ENCODE results near the gene PARP9. TPM values are rescaled to one million over a fixed set of nuclear protein-coding genes. Genes with fewer than 3 reads are reported as not detected.

Gene PARP9
- total RNA-seq, 3 donors from 2014 or later (not counting 1 experiment from before 2014, with no cell fraction given), result 23.8 to 41.1 (median 38.5) TPM

- peaks cover 19% of the 10 kb centered on the region for H3K36me3 Mint-ChIP-seq
- ATAC-seq (peak in 2 of 3 donors; percentile 33 to 43), DNase-seq (no peak)
- peak overlapping the region; percentile 99 for H3K4me3 Mint-ChIP-seq
- Histone ChIP-seq H3K4me3 (ENCODE audit: low read length) (peak overlapping the region; percentile 93), H3K4me1 (ENCODE audit: control insufficient read depth, insufficient read depth, low read length) (peaks cover 19% of the 10 kb centered on the region), H3K9me3 (ENCODE audit: control insufficient read depth, insufficient read depth, low read length) (peaks cover 8% of the 10 kb centered on the region), H3K27ac (ENCODE audit: low read length) (peak overlapping the region; percentile 89), H3K36me3 (ENCODE audit: control insufficient read depth, insufficient read depth, low read length) (peaks cover 8% of the 10 kb centered on the region), H3K27me3 (ENCODE audit: control insufficient read depth, insufficient read depth, low read length) (no peaks in the 10 kb centered on the region)
- peaks cover 2 to 11% of the 10 kb centered on the region in 2 donors for H3K9me3 Mint-ChIP-seq
- TF ChIP-seq CTCF (IDR thresholded peaks at IDR 0.05), result no peak
- intact Hi-C loops (cut with micrococcal nuclease), result no loop called here
- 20% methylated on average over 3 of the region's 5 CpGs for WGBS (ENCODE audit: insufficient coverage)
- H3K4me1 Mint-ChIP-seq, result peaks cover 48 to 54% of the 10 kb centered on the region in 2 donors
- H3K27ac Mint-ChIP-seq, result peak overlapping the region; percentile 95 to 98
- H3K27me3 Mint-ChIP-seq (ENCODE audit: low read depth in 2 of 2), result no peaks in the 10 kb centered on the region
These were observed 14.1 kb upstream of the PARP9 start for GRCh38 chr3:122578069-122578740.

GRCh38 chr3:122577409-122578031 is 13.4 kb upstream of the PARP9 start, which contains the start of gene PARP15:
Gene PARP15, plus strand, starts transcription at chr3:122577650. Its CDS starts 18 bp downstream, at chr3:122577668.
- ATAC-seq, result peak; percentile 34 to 58 (median 55)
- Histone ChIP-seq H3K36me3 (ENCODE audit: control insufficient read depth, insufficient read depth, low read length) (peaks cover 8% of the 10 kb centered on the region), H3K4me1 (ENCODE audit: control insufficient read depth, insufficient read depth, low read length) (peaks cover 26% of the 10 kb centered on the region), H3K4me3 (ENCODE audit: low read length) (peak within 1 kb of the TSS; percentile 93), H3K27ac (ENCODE audit: low read length) (peak within 1 kb of the TSS; percentile 89), H3K27me3 (ENCODE audit: control insufficient read depth, insufficient read depth, low read length) (no peaks in the 10 kb centered on the region), H3K9me3 (ENCODE audit: control insufficient read depth, insufficient read depth, low read length) (peaks cover 5% of the 10 kb centered on the region)
- intact Hi-C loops (cut with micrococcal nuclease), result no loop called here
- peaks cover 55 to 59% of the 10 kb centered on the region in 2 donors for H3K4me1 Mint-ChIP-seq
- H3K36me3 Mint-ChIP-seq, result peaks cover 13% of the 10 kb centered on the region
- WGBS (ENCODE audit: insufficient coverage), result under 1% methylated on average over 40 of the region's 40 CpGs
- peak; percentile 35 to 69 for DNase-seq
- no peak for TF ChIP-seq CTCF (IDR thresholded peaks at IDR 0.05)
- H3K4me3 Mint-ChIP-seq, result peak within 1 kb of the TSS; percentile 99
- H3K27me3 Mint-ChIP-seq (ENCODE audit: low read depth in 2 of 2), result no peaks in the 10 kb centered on the region
- H3K27ac Mint-ChIP-seq, result peak within 1 kb of the TSS; percentile 95 to 98
- H3K9me3 Mint-ChIP-seq, result peaks cover 2 to 7% of the 10 kb centered on the region in 2 donors

DNA sequence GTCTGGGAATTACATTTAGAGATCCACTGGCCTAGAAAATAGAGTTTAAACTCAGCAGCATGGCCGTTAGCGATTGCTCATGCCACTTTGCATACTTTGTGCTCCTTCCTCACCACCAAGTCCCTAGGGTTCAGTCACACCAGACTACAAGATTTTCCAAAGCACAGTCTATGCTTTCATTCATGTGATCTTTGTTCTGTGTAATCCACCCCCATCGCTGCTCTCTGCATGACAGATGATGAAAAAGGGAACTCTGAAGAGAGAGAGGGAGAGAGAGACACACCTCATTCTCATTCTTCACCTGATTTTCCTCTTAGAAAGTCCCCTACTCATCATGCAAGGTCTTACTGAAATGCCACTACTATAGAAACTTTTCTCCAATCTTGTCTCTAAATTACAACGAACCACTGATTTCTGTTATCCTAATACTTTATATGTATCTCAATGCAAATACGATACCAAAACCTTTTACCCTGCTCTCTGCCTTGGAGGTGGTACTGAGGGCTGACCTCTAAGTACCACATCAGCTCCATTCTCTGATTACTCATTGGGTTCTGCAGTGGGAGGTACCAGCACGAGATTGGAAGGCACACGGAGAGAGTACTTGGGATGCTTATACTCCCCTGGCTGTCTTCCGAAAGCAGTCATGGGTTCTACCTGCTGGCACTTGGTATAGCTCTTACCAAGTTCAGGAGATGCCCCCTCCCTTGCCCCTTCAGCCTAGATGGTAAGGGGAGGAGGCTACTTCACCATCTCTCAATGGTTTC is 12.3 kb upstream of the PARP9 start:
- TF ChIP-seq CTCF (IDR thresholded peaks at IDR 0.05), result no peak
- ATAC-seq (peak in 1 of 3 donors; percentile 18), DNase-seq (no peak)
- Histone ChIP-seq H3K4me1 (ENCODE audit: control insufficient read depth, insufficient read depth, low read length) (peaks cover 28% of the 10 kb centered on the region), H3K4me3 (ENCODE audit: low read length) (no peak overlapping the region), H3K9me3 (ENCODE audit: control insufficient read depth, insufficient read depth, low read length) (no peaks in the 10 kb centered on the region), H3K27ac (ENCODE audit: low read length) (peak overlapping the region; percentile 89), H3K27me3 (ENCODE audit: control insufficient read depth, insufficient read depth, low read length) (no peaks in the 10 kb centered on the region), H3K36me3 (ENCODE audit: control insufficient read depth, insufficient read depth, low read length) (peaks cover 12% of the 10 kb centered on the region)
- Mint-ChIP-seq H3K36me3 (peaks cover 1% of the 10 kb centered on the region), H3K27ac (peak overlapping the region; percentile 95 to 98), H3K4me3 (peak overlapping the region; percentile 29), H3K27me3 (ENCODE audit: low read depth in 2 of 2) (no peaks in the 10 kb centered on the region), H3K4me1 (peaks cover 52 to 58% of the 10 kb centered on the region in 2 donors), H3K9me3 (peaks cover 2% of the 10 kb centered on the region in 2 donors)
- WGBS (ENCODE audit: insufficient coverage), result 75% methylated on average over 7 of the region's 8 CpGs
- intact Hi-C loops (cut with micrococcal nuclease), result no loop called here
